Thoracic aorta (tissue), 2 donors: Measurements from ENCODE around the gene CAMK1D. TPM values are rescaled to one million over a fixed set of nuclear protein-coding genes. Genes with fewer than 3 reads are reported as not detected.

Experiments
- ATAC-seq: fragments of 150-250 bp; one replicate; pipeline ENCODE4 v1.8.0; 2017; ENCODE audit warnings: low read depth; ENCODE audit not compliant: insufficient number of reproducible peaks, low FRiP score
- DNase-seq: peaks from one replicate; pipeline ENCODE4 v3.0.0-alpha.2; 2020; ENCODE audit warnings: low spot score
- H3K27ac ChIP-seq, 2 donors: fragments of 200-600 bp; sonication (generic); 1 replicate in 1 of 2; 2 replicates in 1 of 2; pipeline ENCODE4 v1.5.1; 2016; ENCODE audit warnings: mild to moderate bottlenecking in 2 of 2, moderate library complexity in 2 of 2
- H3K27me3 ChIP-seq: fragments of 200-600 bp; sonication (generic); replicated peaks from 2 replicates; pipeline ENCODE4 v1.6.0; 2016; ENCODE audit warnings: mild to moderate bottlenecking; ENCODE audit not compliant: insufficient read depth
- H3K36me3 ChIP-seq: fragments of 200-600 bp; sonication (generic); one replicate; pipeline ENCODE4 v1.5.1; 2016
- H3K4me1 ChIP-seq, 2 donors: fragments of 200-600 bp; sonication (generic); 1 replicate in 1 of 2; 2 replicates in 1 of 2; pipeline versions ENCODE4 v1.5.1 to v1.6.0; 2016; ENCODE audit warnings: low read depth in 2 of 2, mild to moderate bottlenecking in 1 of 2; ENCODE audit not compliant: control insufficient read depth in 1 of 2
- H3K4me3 ChIP-seq: fragments of 200-600 bp; sonication (generic); 2 replicates; pipeline ENCODE4 v1.5.1; 2016; ENCODE audit warnings: mild to moderate bottlenecking
- H3K9me3 ChIP-seq: fragments of 200-600 bp; sonication (generic); 2 replicates; pipeline ENCODE4 v1.5.1; 2016
- CTCF ChIP-seq: fragments of 200-600 bp; sonication (generic); IDR thresholded peaks from one replicate; pipeline ENCODE4 v1.5.1; 2019; ENCODE audit warnings: antibody characterized with exemption
- total RNA-seq, 2 donors: library from RNA; depleted of rRNA; stranded (reverse); fragments of >200 nt; gene quantifications; one replicate each; pipeline versions ENCODE4 v1.1.0 to v1.2.3, GENCODE V29; 2016

Gene CAMK1D
- total RNA-seq, 2 donors from 2014 or later, result 8.7 to 11.2 TPM

DNA sequence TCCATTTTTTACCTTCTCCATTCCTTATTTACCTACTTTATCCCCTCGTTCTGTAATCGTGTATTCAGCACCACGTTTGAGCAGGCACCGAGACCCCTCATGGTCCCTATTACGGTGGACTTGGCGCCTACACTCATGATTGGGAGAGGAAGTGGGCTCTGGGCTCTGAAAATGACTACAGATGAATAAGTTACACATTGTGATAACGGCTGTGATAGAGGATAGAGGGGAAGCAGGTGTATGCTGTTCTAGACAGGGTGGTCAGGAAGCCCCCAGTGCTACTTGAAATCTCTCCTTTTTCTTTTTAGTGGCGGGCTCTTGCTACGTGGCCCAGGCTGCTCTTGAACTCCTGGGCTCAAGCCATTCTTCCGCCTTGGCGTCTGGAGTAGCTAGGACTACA is 59.8 kb downstream of the CAMK1D start:
- no peak overlapping the region for H3K27ac ChIP-seq
- TF ChIP-seq CTCF, result no peak
- H3K4me1 ChIP-seq, result no peaks in the 10 kb centered on the region
- no peaks in the 10 kb centered on the region for H3K36me3 ChIP-seq
- no peak for DNase-seq
- H3K4me3 ChIP-seq, result no peak overlapping the region
- no peak for ATAC-seq
- H3K27me3 ChIP-seq, result no peaks in the 10 kb centered on the region
- H3K9me3 ChIP-seq, result no peaks in the 10 kb centered on the region

DNA sequence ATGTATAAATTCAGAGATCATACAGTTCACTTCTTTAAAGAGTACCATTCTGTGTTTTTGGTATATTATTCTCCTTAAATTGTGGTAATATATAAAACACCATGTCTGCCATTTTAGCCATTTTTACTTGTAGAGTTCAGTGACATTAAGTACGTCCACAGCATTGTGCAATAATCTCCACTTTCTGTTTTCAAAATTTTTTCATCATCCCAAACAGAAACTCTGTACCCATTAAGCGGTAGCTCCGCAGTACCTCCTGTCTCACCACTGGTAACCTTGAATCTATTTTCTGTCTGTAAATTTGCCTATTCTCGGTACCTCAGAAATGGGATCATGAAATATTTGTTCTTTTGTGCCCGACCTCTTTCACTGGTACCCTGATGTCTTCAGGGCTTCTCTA is 60.3 kb downstream of the CAMK1D start:
- Histone ChIP-seq H3K27ac (no peak overlapping the region), H3K4me1 (peaks cover 0 to under 1% of the 10 kb centered on the region in 2 donors), H3K9me3 (no peaks in the 10 kb centered on the region), H3K27me3 (no peaks in the 10 kb centered on the region), H3K36me3 (no peaks in the 10 kb centered on the region), H3K4me3 (no peak overlapping the region)
- ATAC-seq, result no peak
- DNase-seq, result no peak
- no peak for TF ChIP-seq CTCF

DNA sequence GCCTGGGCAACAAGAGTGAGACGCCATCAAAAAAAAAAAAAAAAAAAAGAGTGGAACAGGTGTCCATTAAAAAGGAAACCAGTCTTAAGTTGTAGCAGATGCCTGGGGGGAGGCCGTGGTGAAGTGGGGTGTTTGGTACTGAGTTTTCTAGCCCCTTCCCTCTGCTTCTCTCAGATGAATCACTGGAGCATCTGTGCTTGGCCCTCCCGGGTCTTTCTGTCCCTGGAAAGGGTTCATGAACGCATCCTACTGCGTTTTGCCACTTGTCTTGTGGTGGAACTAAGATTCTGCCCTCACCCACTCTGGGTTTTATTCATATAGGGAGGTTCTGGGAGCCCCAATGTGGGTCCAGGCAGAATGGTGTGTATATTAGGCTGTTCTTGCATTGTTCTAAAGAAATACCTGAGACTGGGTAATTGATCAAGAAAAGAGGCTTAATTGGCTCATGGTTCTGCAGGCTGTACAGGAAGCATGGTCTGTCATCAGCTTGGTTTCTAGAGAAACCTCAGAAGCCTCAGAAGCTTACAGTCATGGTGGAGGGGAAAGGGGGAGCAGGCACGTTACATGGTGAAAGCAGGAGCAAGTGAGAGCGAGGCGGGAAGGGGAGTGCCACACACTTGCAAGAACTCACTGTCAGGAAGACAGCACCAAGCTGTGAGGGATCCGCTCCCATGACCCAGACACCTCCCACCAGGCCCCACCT is 63.5 kb downstream of the CAMK1D start:
- Histone ChIP-seq H3K27me3 (no peaks in the 10 kb centered on the region), H3K4me3 (no peak overlapping the region), H3K36me3 (no peaks in the 10 kb centered on the region), H3K4me1 (peaks cover 3 to 7% of the 10 kb centered on the region in 2 donors), H3K27ac (no peak overlapping the region), H3K9me3 (no peaks in the 10 kb centered on the region)
- DNase-seq, result no peak
- TF ChIP-seq CTCF, result no peak
- ATAC-seq, result no peak

DNA sequence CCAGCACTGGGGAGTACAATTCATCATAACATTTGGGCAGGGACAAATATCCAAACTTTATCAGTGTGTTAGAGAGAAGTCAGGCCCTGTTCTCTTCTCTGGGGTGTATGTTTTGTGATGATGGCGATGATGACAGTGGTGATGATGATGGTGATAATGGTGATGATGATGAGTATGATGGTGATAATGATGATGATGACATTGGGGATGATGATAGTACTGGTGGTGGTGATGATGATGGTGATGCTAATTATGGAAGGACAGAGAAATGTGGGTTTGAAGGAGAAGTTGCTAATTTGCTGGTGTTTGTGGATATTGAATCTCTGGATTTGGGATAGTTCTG is 64.0 kb downstream of the CAMK1D start:
- no peak overlapping the region for H3K27ac ChIP-seq
- TF ChIP-seq CTCF, result no peak
- no peak for DNase-seq
- no peaks in the 10 kb centered on the region for H3K27me3 ChIP-seq
- ATAC-seq, result no peak
- no peaks in the 10 kb centered on the region for H3K36me3 ChIP-seq
- H3K9me3 ChIP-seq, result no peaks in the 10 kb centered on the region
- peaks cover 3 to 7% of the 10 kb centered on the region in 2 donors for H3K4me1 ChIP-seq
- H3K4me3 ChIP-seq, result no peak overlapping the region

- Histone ChIP-seq H3K36me3 (no peaks in the 10 kb centered on the region), H3K4me1 (peaks cover 6 to 10% of the 10 kb centered on the region in 2 donors), H3K27me3 (no peaks in the 10 kb centered on the region), H3K9me3 (no peaks in the 10 kb centered on the region), H3K27ac (no peak overlapping the region), H3K4me3 (peak overlapping the region; percentile 3)
- DNase-seq (no peak), ATAC-seq (no peak)
- no peak for TF ChIP-seq CTCF
These were observed 65.1 kb downstream of the CAMK1D start for GRCh38 chr10:12414278-12414989.
